Memory B cell (primary cell): ENCODE measurements around the gene OR6C68.

Experiments used
- ATAC-seq: fragments of 150-1000 bp; cut with Tn5 transposase; 2 replicates; pipeline ENCODE4 v1.10.0; 2021; ENCODE audit warnings: low read depth, mild to moderate bottlenecking, moderate library complexity
- DNase-seq, 2 donors: peaks; one replicate each; pipeline ENCODE4 v3.0.0; 2022; ENCODE audit warnings: low spot score in 2 of 2
- H3K27ac Mint-ChIP-seq: one replicate; pipeline ENCODE4 v1.8.0; 2022; ENCODE audit warnings: mild to moderate bottlenecking, moderate library complexity, mixed read lengths
- H3K27me3 Mint-ChIP-seq: one replicate; pipeline ENCODE4 v1.8.0; 2022; ENCODE audit warnings: mixed read lengths
- H3K36me3 Mint-ChIP-seq: one replicate; pipeline ENCODE4 v1.8.0; 2022; ENCODE audit warnings: mild to moderate bottlenecking, mixed read lengths
- H3K4me1 Mint-ChIP-seq: one replicate; pipeline ENCODE4 v1.8.0; 2022; ENCODE audit warnings: mixed read lengths
- H3K4me3 Mint-ChIP-seq: one replicate; pipeline ENCODE4 v1.8.0; 2022; ENCODE audit warnings: mild to moderate bottlenecking, moderate library complexity, mixed read lengths
- H3K9me3 Mint-ChIP-seq: one replicate; pipeline ENCODE4 v1.8.0; 2022; ENCODE audit warnings: mixed read lengths

The OR6C68 gene

GRCh38 chr12:55501601-55502000, 9.4 kb downstream of the OR6C68 start:
- peaks cover 1% of the 10 kb centered on the region for H3K27me3 Mint-ChIP-seq
- no peak overlapping the region for H3K27ac Mint-ChIP-seq
- H3K9me3 Mint-ChIP-seq: no peaks in the 10 kb centered on the region
- H3K4me3 Mint-ChIP-seq: no peak overlapping the region
- no peaks in the 10 kb centered on the region for H3K36me3 Mint-ChIP-seq
- no peak for DNase-seq
- peaks cover 9% of the 10 kb centered on the region for H3K4me1 Mint-ChIP-seq
- no peak for ATAC-seq

- H3K4me1 Mint-ChIP-seq: no peaks in the 10 kb centered on the region
- DNase-seq (no peak), ATAC-seq (no peak)
- no peaks in the 10 kb centered on the region for H3K36me3 Mint-ChIP-seq
- H3K9me3 Mint-ChIP-seq: peaks cover 2% of the 10 kb centered on the region
- peaks cover 6% of the 10 kb centered on the region for H3K27me3 Mint-ChIP-seq
- H3K4me3 Mint-ChIP-seq: no peak overlapping the region
- H3K27ac Mint-ChIP-seq: no peak overlapping the region
Observed at GRCh38 chr12:55515696-55516095, 23.5 kb downstream of the OR6C68 start.

GRCh38 chr12:55516391-55516790, 24.2 kb downstream of the OR6C68 start:
- Mint-ChIP-seq H3K9me3 (peaks cover 2% of the 10 kb centered on the region), H3K27me3 (peaks cover 6% of the 10 kb centered on the region), H3K4me1 (no peaks in the 10 kb centered on the region), H3K27ac (no peak overlapping the region), H3K36me3 (no peaks in the 10 kb centered on the region), H3K4me3 (no peak overlapping the region)
- no peak for ATAC-seq
- no peak for DNase-seq
